ENCODE results near the gene ACSBG1.

ACSBG1 gene

GRCh38 chr15:78129077-78129750, 105.2 kb downstream of the ACSBG1 start:
- Mint-ChIP-seq H3K4me1 (peaks cover 24% of the 10 kb centered on the region), H3K36me3 (no peaks in the 10 kb centered on the region), H3K27me3 (peaks cover 14% of the 10 kb centered on the region), H3K9me3 (no peaks in the 10 kb centered on the region), H3K27ac (no peak overlapping the region), H3K4me3 (no peak overlapping the region)
- CTCF ChIA-PET: interaction anchor here (1.0 to 7.4 kb wide), 5 partner anchors 17 to 170 kb away, joined by 3 to 176 read pairs (median 18); no protein-coding TSS in a partner anchor
- DNase-seq: no peak

GRCh38 chr15:78127882-78128281, 106.5 kb downstream of the ACSBG1 start:
- Mint-ChIP-seq H3K4me1 (peaks cover 18% of the 10 kb centered on the region), H3K4me3 (no peak overlapping the region), H3K9me3 (no peaks in the 10 kb centered on the region), H3K27me3 (peaks cover 14% of the 10 kb centered on the region), H3K27ac (no peak overlapping the region), H3K36me3 (no peaks in the 10 kb centered on the region)
- no peak for DNase-seq
- CTCF ChIA-PET: interaction anchor here (1.1 to 7.4 kb wide), 8 partner anchors 11 to 115 kb away, joined by 3 to 176 read pairs (median 4); no protein-coding TSS in a partner anchor

- no peak for DNase-seq
- no peaks in the 10 kb centered on the region for H3K9me3 Mint-ChIP-seq
- H3K4me1 Mint-ChIP-seq: peaks cover 2% of the 10 kb centered on the region
- peaks cover 15% of the 10 kb centered on the region for H3K27me3 Mint-ChIP-seq
- no peaks in the 10 kb centered on the region for H3K36me3 Mint-ChIP-seq
- no peak overlapping the region for H3K27ac Mint-ChIP-seq
- CTCF ChIA-PET: interaction anchor here (9.7 kb wide), 1 partner anchor 69 kb away, joined by 57 read pairs; no protein-coding TSS in a partner anchor
- no peak overlapping the region for H3K4me3 Mint-ChIP-seq
Measured at GRCh38 chr15:78125267-78125666, 109.1 kb downstream of the ACSBG1 start.

GRCh38 chr15:78120523-78120922, 113.8 kb downstream of the ACSBG1 start:
- no peaks in the 10 kb centered on the region for H3K36me3 Mint-ChIP-seq
- CTCF ChIA-PET: interaction anchor here (0.6 to 9.7 kb wide), 6 partner anchors 10 to 161 kb away, joined by 3 to 57 read pairs (median 3); no protein-coding TSS in a partner anchor
- H3K27ac Mint-ChIP-seq: no peak overlapping the region
- no peak overlapping the region for H3K4me3 Mint-ChIP-seq
- no peaks in the 10 kb centered on the region for H3K9me3 Mint-ChIP-seq
- no peaks in the 10 kb centered on the region for H3K4me1 Mint-ChIP-seq
- H3K27me3 Mint-ChIP-seq: peaks cover 11% of the 10 kb centered on the region
- no peak for DNase-seq

Measured in activated naive CD4-positive, alpha-beta T cell treated with anti-CD3 and anti-CD28 coated beads, Interleukin-2, amount 10 ng/mL, durations not matched to agents 7 days and 5 days (primary cell).